ENCODE data around the gene SPEF1. TPM values are rescaled to one million over a fixed set of nuclear protein-coding genes. Genes with fewer than 3 reads are reported as not detected.

SPEF1 gene
- total RNA-seq, 3 donors from 2014 or later: 0.19 TPM; not detected in 2

GRCh38 chr20:3804254-3804751, 23.1 kb upstream of the SPEF1 start:
- intact Hi-C loops (cut with DNase I, micrococcal nuclease): no loop called here
- peaks cover 36% of the 10 kb centered on the region for H3K4me1 ChIP-seq (ENCODE audit: low read depth)
- peak in 2 of 3 donors; percentile 14 to 49 for DNase-seq
- no peaks in the 10 kb centered on the region for H3K36me3 ChIP-seq (ENCODE audit: low read depth)
- no peak overlapping the region for H3K4me3 ChIP-seq
- H3K9me3 ChIP-seq: no peaks in the 10 kb centered on the region
- no peak for TF ChIP-seq CTCF (IDR thresholded peaks at IDR 0.05)
- ATAC-seq: no peak

- Histone ChIP-seq H3K9me3 (no peaks in the 10 kb centered on the region), H3K36me3 (ENCODE audit: low read depth) (no peaks in the 10 kb centered on the region), H3K4me3 (no peak overlapping the region), H3K4me1 (ENCODE audit: low read depth) (peaks cover 39% of the 10 kb centered on the region)
- intact Hi-C loops (cut with DNase I, micrococcal nuclease): no loop called here
- DNase-seq (peak in 2 of 3 donors; percentile 17 to 55), ATAC-seq (no peak)
- no peak for TF ChIP-seq CTCF (IDR thresholded peaks at IDR 0.05)
Observed at GRCh38 chr20:3803854-3804253, 22.6 kb upstream of the SPEF1 start.

GRCh38 chr20:3803289-3803688, 22.0 kb upstream of the SPEF1 start:
- H3K9me3 ChIP-seq: no peaks in the 10 kb centered on the region
- H3K4me3 ChIP-seq: no peak overlapping the region
- no peaks in the 10 kb centered on the region for H3K36me3 ChIP-seq (ENCODE audit: low read depth)
- TF ChIP-seq CTCF (IDR thresholded peaks at IDR 0.05): no peak
- peak in 2 of 3 donors; percentile 21 to 54 for DNase-seq
- no peak for ATAC-seq
- H3K4me1 ChIP-seq (ENCODE audit: low read depth): peaks cover 39% of the 10 kb centered on the region
- intact Hi-C loops (cut with DNase I, micrococcal nuclease): no loop called here

- ATAC-seq (no peak), DNase-seq (peak in 1 of 3 donors; percentile 36)
- Histone ChIP-seq H3K9me3 (no peaks in the 10 kb centered on the region), H3K4me3 (no peak overlapping the region), H3K4me1 (ENCODE audit: low read depth) (peaks cover 38% of the 10 kb centered on the region), H3K36me3 (ENCODE audit: low read depth) (no peaks in the 10 kb centered on the region)
- intact Hi-C loops (cut with DNase I, micrococcal nuclease): no loop called here
- TF ChIP-seq CTCF (IDR thresholded peaks at IDR 0.05): no peak
Observed at GRCh38 chr20:3802524-3803239, 21.4 kb upstream of the SPEF1 start.

GRCh38 chr20:3801846-3802245, 20.6 kb upstream of the SPEF1 start:
- peaks cover 38% of the 10 kb centered on the region for H3K4me1 ChIP-seq (ENCODE audit: low read depth)
- intact Hi-C loops (cut with DNase I, micrococcal nuclease): no loop called here
- DNase-seq (peak in 1 of 3 donors; percentile 51), ATAC-seq (no peak)
- TF ChIP-seq CTCF (IDR thresholded peaks at IDR 0.05): no peak
- H3K4me3 ChIP-seq: no peak overlapping the region
- no peaks in the 10 kb centered on the region for H3K9me3 ChIP-seq
- no peaks in the 10 kb centered on the region for H3K36me3 ChIP-seq (ENCODE audit: low read depth)
